ENCODE measurements around the gene CDC42BPB.

- TF ChIP-seq ZNF138 (tag by site-specific recombination; IDR thresholded peaks at IDR 0.05; ENCODE audit: borderline replicate concordance) (no peak), ZNF670 (tag by site-specific recombination; IDR thresholded peaks at IDR 0.05; ENCODE audit: low read depth) (no peak), REST (tag by site-specific recombination; IDR thresholded peaks at IDR 0.05) (no peak), ZNF426 (tag by site-specific recombination; IDR thresholded peaks at IDR 0.05) (no peak), ZNF10 (tag by site-specific recombination; IDR thresholded peaks at IDR 0.05) (no peak), ZNF692 (tag by site-specific recombination; IDR thresholded peaks at IDR 0.05) (no peak), HOXA7 (CRISPR knock-in tag; IDR thresholded peaks at IDR 0.05; ENCODE audit: borderline replicate concordance) (no peak), ZBTB44 (tag by site-specific recombination; IDR thresholded peaks at IDR 0.05) (no peak), GFI1B (tag by site-specific recombination; IDR thresholded peaks at IDR 0.05) (no peak)
- TF ChIP-seq, protein P1, sequence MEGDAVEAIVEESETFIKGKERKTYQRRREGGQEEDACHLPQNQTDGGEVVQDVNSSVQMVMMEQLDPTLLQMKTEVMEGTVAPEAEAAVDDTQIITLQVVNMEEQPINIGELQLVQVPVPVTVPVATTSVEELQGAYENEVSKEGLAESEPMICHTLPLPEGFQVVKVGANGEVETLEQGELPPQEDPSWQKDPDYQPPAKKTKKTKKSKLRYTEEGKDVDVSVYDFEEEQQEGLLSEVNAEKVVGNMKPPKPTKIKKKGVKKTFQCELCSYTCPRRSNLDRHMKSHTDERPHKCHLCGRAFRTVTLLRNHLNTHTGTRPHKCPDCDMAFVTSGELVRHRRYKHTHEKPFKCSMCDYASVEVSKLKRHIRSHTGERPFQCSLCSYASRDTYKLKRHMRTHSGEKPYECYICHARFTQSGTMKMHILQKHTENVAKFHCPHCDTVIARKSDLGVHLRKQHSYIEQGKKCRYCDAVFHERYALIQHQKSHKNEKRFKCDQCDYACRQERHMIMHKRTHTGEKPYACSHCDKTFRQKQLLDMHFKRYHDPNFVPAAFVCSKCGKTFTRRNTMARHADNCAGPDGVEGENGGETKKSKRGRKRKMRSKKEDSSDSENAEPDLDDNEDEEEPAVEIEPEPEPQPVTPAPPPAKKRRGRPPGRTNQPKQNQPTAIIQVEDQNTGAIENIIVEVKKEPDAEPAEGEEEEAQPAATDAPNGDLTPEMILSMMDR (tag by site-specific recombination; IDR thresholded peaks at IDR 0.05) = no peak
These were observed 127.9 kb downstream of the CDC42BPB start for GRCh38 chr14:102929241-102930137.
